ENCODE measurements around the gene C4A.
"Not testable (repeated sequence)": the region's sequence is repeated elsewhere in the genome, so short reads cannot be mapped to it uniquely, and the experiment has no call there.

The C4A gene

GRCh38 chr6:31980998-31981397 lies 859 bp upstream of the C4A start:
- DNase-seq, result not testable (repeated sequence)

DNA sequence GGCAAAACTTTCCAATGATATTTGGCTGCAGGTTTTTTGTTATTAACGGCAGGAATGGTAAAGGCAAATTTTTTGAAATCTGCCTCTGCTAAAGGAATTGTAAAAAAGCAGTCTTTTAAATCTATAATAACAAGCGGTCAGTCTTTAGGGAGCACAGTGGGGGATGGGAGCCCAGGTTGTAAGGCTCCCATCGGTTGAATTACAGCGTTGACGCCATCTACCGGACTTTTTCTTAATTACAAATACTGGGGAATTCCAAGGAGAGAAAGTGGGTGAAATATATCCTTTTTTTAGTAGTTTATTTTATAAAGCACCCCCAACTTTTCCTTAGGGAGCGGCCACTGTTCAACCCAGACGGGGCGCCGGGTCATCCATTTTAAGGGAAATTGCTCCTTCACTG lies 7.5 kb downstream of the C4A start:
- DNase-seq, result not testable (repeated sequence)

DNA sequence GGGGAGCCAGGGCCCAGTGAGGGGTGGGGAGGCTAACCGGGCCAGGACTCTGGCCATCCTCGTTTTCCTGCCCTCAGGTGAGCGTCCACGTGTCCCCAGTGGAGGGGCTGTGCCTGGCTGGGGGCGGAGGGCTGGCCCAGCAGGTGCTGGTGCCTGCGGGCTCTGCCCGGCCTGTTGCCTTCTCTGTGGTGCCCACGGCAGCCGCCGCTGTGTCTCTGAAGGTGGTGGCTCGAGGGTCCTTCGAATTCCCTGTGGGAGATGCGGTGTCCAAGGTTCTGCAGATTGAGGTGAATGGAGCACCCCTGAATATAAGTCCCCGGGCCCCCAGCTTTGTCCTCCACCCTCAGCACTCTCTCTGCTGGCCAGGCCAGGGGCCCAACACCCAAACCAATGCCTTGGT lies 12.6 kb downstream of the C4A start:
- DNase-seq, result not testable (repeated sequence)

DNA sequence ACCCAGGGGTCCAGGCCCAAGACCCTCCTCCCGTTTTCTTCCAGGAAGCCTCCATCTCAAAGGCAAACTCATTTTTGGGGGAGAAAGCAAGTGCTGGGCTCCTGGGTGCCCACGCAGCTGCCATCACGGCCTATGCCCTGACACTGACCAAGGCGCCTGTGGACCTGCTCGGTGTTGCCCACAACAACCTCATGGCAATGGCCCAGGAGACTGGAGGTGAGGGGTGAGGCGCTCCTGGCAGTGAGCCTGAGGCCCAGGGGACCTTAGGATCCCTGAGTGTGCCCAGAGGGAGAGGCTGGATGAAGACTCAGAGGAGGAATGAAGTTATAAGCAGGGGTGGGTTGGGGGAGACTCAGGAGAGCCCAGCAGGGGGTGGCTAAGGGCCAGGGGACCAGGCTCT lies 14.5 kb downstream of the C4A start:
- DNase-seq, result not testable (repeated sequence)

DNA sequence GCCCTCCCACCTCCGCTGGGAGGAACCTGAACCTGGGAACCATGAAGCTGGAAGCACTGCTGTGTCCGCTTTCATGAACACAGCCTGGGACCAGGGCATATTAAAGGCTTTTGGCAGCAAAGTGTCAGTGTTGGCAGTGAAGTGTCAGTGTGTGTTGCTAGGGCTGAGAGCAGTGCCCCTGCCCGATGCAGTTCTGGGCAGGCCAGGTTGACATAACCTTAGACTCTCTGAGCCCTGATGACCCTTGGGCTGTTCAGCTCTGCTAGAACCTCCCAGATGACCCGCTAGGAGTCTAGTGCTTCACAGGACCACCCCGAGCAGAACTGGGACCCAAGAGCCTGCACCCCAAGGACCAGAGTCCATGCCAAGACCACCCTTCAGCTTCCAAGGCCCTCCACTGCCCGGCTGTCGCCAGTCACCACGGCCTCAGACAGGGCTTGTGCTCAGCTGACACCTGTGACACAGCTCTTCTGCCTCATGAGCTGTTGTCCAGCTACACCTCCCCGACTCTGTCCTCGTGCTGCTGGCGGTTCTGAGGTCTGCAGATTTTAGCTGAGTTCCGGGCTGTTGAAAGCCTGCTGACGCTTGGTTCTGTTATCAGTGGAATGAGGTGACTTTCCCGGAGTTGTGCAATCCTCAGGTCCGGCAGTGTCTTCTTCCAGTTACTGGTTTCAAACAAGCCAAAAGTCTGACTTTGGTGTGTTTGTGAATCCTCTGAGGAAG lies 20.9 kb downstream of the C4A start:
- DNase-seq, result not testable (repeated sequence)

DNA sequence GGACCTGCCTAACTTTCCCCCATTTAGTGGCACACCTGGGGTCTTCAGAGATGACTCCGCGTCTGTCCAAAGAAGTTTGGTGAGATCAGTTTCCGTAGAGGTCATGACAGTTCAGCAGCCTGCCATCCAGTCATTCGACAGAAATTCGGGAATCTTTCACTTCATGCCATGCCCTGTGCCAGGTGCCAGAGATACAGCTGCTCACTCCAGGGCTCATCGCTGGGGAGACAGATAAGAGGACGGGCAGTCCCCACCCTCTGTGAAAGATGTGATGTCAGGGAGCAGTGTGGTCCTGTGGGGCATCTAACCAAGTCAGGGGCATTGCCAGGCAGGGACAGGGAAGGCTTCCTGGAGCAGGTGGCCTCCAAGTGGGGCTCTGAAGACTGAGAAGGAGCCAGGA lies 21.4 kb downstream of the C4A start:
- not testable (repeated sequence) for DNase-seq

GRCh38 chr6:32004393-32004792 lies 22.5 kb downstream of the C4A start:
- DNase-seq, result not testable (repeated sequence)

DNA sequence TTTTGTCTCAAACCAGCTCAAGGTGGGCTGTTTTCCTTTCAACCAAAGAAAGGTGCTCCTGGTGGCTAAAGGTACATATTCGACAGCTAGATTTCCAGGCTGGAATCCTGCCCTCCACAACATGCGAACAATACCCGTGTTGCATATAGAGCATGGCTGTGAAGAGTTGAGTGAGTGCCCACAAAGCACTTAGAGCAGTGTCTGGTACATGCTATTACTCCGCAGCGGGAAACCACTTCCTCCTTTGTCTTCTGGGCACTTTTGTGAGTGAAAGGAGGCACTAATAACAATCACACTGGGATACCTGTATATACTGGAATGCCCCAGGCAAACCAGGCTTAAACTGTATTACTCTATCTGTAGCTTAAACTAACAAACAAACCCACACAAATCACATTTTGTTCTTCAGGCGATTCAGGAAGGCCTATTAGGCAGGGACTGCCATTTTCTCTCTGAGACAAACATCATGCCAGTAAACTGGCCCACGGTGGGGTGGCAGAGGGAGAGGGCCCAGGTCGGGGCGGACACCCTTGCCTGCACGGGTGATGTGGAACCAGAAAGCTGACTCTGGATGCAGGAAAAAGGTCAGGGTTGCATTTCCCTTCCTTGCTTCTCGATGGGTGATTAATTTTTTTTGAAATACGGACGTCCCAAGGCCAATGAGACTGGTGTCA lies 23.1 kb downstream of the C4A start:
- DNase-seq, result not testable (repeated sequence)

GRCh38 chr6:32005538-32005880 lies 23.7 kb downstream of the C4A start:
- not testable (repeated sequence) for DNase-seq

DNA sequence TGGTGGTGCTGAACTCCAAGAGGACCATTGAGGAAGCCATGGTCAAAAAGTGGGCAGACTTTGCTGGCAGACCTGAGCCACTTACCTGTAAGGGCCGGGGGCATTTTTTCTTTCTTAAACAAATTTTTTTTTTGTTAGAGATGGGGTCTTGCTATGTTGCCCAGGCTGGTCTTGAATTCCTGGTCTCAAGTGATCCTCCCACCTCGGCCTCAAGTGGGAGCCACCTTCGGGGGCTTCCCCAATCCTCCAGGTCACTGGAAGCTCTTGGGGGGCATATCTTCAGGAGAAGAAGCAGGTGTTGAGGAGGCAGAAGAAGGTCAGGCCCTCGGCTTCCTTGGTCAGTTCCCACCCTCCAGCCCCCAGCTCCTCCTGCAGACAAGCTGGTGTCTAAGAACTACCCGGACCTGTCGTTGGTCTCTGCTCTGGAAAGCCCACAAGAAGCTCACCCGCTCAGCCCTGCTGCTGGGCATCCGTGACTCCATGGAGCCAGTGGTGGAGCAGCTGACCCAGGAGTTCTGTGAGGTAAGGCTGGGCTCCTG lies 24.2 kb downstream of the C4A start:
- not testable (repeated sequence) for DNase-seq

GRCh38 chr6:32007086-32007485 lies 25.2 kb downstream of the C4A start:
- not testable (repeated sequence) for DNase-seq

DNA sequence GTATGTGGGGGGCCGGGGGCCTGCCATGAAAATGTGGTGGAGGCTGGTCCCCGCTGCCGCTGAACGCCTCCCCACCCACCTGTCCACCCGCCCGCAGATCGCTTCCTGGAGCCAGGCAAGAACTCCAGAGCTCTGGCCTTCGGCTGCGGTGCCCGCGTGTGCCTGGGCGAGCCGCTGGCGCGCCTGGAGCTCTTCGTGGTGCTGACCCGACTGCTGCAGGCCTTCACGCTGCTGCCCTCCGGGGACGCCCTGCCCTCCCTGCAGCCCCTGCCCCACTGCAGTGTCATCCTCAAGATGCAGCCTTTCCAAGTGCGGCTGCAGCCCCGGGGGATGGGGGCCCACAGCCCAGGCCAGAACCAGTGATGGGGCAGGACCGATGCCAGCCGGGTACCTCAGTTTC lies 26.2 kb downstream of the C4A start:
- DNase-seq, result not testable (repeated sequence)

- DNase-seq, result not testable (repeated sequence)
These were observed 26.8 kb downstream of the C4A start for GRCh38 chr6:32008616-32009015.

DNA sequence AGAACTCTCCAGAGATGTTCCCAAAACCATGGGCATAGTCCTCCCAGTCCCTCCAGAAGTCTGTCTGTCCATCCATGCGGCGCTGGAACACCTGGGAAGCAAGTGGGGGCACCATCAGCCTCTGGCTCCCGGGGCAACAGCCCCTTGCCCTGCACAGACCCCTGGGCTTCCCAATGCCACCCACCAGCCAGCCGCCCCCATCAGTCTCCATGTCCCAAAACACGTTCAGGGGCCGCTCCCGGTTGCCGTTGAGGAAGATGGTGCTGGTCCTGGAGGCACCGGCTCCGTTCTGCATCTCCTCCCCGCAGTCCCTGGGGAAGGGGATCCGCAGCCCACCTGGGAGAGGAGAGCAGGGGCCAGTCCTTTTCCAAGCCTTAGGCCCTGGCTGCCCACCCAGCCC lies 27.7 kb downstream of the C4A start:
- DNase-seq, result not testable (repeated sequence)

- not testable (repeated sequence) for DNase-seq
These were observed 29.1 kb downstream of the C4A start for GRCh38 chr6:32010856-32011530.

- not testable (repeated sequence) for DNase-seq
These were observed 31.2 kb downstream of the C4A start for GRCh38 chr6:32012941-32013617.

GRCh38 chr6:32013738-32014137 lies 31.9 kb downstream of the C4A start:
- DNase-seq, result not testable (repeated sequence)

DNA sequence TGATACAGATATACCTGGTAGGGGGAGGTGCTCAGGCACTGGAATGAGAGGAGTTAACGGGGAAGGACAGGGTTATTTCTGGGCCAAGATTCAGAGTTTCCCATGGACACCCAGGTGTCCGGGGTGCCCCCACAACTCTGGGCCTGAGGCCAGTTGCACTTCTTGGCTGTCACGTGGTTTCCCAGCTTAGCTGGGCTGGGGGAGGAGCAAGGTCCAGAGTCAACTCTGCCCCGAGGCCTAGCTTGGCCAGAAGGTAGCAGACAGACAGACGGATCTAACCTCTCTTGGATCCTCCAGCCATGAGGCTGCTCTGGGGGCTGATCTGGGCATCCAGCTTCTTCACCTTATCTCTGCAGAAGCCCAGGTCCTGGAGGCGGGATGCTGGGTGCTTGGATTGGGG lies 32.7 kb downstream of the C4A start, which contains the start of gene C4B:
TSS of gene C4B (plus strand) at position 249 of the 400 bp plus-strand sequence. CDS start at position 300, 51 bp downstream.
- DNase-seq, result not testable (repeated sequence)

- DNase-seq, result not testable (repeated sequence)
These were observed 40.2 kb downstream of the C4A start for GRCh38 chr6:32022100-32022499.

DNA sequence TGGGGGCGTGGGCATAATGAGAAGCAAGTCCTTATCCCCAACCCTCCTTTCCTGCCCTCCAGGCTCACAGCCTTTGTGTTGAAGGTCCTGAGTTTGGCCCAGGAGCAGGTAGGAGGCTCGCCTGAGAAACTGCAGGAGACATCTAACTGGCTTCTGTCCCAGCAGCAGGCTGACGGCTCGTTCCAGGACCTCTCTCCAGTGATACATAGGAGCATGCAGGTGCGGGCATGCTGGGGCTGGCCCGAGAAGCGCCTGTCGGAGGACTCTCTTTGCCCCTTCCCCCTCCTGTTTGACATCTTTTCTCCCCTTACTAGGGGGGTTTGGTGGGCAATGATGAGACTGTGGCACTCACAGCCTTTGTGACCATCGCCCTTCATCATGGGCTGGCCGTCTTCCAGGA lies 46.8 kb downstream of the C4A start:
- not testable (repeated sequence) for DNase-seq

DNA sequence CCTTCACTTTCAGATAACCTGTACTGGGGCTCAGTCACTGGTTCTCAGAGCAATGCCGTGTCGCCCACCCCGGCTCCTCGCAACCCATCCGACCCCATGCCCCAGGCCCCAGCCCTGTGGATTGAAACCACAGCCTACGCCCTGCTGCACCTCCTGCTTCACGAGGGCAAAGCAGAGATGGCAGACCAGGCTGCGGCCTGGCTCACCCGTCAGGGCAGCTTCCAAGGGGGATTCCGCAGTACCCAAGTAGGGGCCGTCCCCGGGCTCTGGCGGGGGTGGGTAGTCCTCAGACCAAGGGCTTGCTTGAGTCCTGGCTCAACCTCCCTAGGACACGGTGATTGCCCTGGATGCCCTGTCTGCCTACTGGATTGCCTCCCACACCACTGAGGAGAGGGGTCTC lies 47.7 kb downstream of the C4A start:
- not testable (repeated sequence) for DNase-seq

GRCh38 chr6:32035283-32036013 lies 53.6 kb downstream of the C4A start:
- DNase-seq, result not testable (repeated sequence)
